ENCODE data around the gene RNLS.

The RNLS gene
- 1.5 to 3.6 (median 3.5) reads per million in 3 experiments for total RNA-seq

- DNase-seq = peak; percentile 56
These were observed at the start of gene RNLS for GRCh38 chr10:88582806-88583583. Gene RNLS (minus strand): TSS chr10:88583318.

GRCh38 chr10:88624840-88625239 is 41.7 kb upstream of the RNLS start:
- DNase-seq = no peak

GRCh38 chr10:88623835-88624234 is 40.7 kb upstream of the RNLS start:
- DNase-seq = no peak

- no peak for DNase-seq
These were observed 37.3 kb upstream of the RNLS start for GRCh38 chr10:88620441-88620840.

- DNase-seq = no peak
These were observed 35.4 kb upstream of the RNLS start for GRCh38 chr10:88618496-88618895.

GRCh38 chr10:88617772-88618300 is 34.7 kb upstream of the RNLS start:
- no peak for DNase-seq

GRCh38 chr10:88616250-88616977 is 33.3 kb upstream of the RNLS start:
- no peak for DNase-seq

GRCh38 chr10:88608780-88609179 is 25.7 kb upstream of the RNLS start:
- no peak for DNase-seq

GRCh38 chr10:88608052-88608732 is 25.1 kb upstream of the RNLS start:
- no peak for DNase-seq

GRCh38 chr10:88598055-88598454 is 14.9 kb upstream of the RNLS start:
- no peak for DNase-seq

- no peak for DNase-seq
These were observed 11.4 kb upstream of the RNLS start for GRCh38 chr10:88594482-88594881.

- DNase-seq = no peak
These were observed 9.8 kb upstream of the RNLS start for GRCh38 chr10:88592906-88593305.

GRCh38 chr10:88592381-88592780 is 9.3 kb upstream of the RNLS start:
- DNase-seq = no peak

GRCh38 chr10:88586462-88586861 is 3.3 kb upstream of the RNLS start, which contains the start of gene LIPJ:
Gene LIPJ (plus strand): TSS chr10:88586762. CDS start chr10:88590688, 3,926 bp downstream.
- DNase-seq = no peak

- DNase-seq = no peak
These were observed 453 bp upstream of the RNLS start for GRCh38 chr10:88583584-88583957.

- no peak for DNase-seq
These were observed 710 bp downstream of the RNLS start for GRCh38 chr10:88582411-88582805.

GRCh38 chr10:88565072-88565471 is 18.0 kb downstream of the RNLS start:
- DNase-seq = no peak

- no peak for DNase-seq
These were observed 21.0 kb downstream of the RNLS start for GRCh38 chr10:88562152-88562551.

- no peak for DNase-seq
These were observed 25.5 kb downstream of the RNLS start for GRCh38 chr10:88557658-88558057.

GRCh38 chr10:88557256-88557655 is 25.9 kb downstream of the RNLS start:
- DNase-seq = no peak

- DNase-seq = no peak
These were observed 27.8 kb downstream of the RNLS start for GRCh38 chr10:88555190-88555908.

GRCh38 chr10:88553116-88553752 is 29.9 kb downstream of the RNLS start:
- peak; percentile 40 for DNase-seq

Measured in central memory CD4-positive, alpha-beta T cell (primary cell).